ENCODE measurements around the gene IFRD2. TPM values are rescaled to one million over a fixed set of nuclear protein-coding genes. Genes with fewer than 3 reads are reported as not detected.

Gene IFRD2, protein sequence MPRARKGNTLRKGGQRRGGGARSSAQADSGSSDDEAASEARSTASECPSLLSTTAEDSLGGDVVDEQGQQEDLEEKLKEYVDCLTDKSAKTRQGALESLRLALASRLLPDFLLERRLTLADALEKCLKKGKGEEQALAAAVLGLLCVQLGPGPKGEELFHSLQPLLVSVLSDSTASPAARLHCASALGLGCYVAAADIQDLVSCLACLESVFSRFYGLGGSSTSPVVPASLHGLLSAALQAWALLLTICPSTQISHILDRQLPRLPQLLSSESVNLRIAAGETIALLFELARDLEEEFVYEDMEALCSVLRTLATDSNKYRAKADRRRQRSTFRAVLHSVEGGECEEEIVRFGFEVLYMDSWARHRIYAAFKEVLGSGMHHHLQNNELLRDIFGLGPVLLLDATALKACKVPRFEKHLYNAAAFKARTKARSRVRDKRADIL
- 35.7 and 62.5 TPM in 2 replicates for total RNA-seq

DNA sequence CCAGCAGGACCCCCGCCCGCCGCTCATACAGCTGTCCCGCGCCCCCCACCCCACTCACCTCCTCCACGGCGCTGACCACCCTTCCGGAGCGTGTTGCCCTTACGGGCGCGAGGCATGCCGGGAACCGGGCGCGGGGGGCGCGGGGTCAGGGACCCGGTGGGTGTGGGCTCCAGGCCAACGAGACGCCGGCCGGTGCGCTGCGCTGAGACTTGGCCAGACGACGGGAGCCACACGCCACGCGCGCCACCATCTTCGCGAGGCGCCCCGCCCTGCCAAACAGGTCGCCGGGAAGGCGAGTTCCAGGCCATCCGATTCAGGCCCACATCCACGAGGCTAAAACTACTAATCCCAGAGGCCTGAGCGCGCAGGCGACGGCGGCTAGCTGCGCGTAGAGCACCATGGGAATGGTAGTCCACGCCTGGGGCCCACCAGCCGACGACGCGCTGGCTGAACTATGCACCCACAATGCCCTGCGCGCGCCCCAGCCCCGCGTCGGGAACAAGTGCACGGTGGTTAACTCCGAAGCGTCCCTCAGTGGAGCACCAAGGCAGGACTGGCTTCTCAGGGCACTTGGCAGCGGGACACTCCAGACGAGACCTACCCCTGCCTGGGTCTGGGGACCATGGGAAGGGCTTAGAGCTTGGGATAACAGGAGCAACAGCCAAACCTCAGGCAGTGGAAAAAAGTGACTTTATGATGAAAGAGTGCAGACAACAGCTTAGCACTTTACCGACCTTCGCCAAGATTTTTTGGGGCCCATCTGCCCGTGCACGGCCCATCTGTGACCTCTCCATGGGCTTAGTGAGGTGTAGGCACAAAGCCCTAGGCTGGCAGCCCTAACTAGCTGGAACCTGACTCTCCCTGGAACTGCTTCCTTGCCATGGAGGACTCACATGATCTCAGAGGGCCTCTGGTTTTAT lies at the start of gene IFRD2:
IFRD2 (minus strand) TSS at position 271 of the 920 bp plus-strand sequence; CDS start at position 116, 155 bp downstream.

DNA sequence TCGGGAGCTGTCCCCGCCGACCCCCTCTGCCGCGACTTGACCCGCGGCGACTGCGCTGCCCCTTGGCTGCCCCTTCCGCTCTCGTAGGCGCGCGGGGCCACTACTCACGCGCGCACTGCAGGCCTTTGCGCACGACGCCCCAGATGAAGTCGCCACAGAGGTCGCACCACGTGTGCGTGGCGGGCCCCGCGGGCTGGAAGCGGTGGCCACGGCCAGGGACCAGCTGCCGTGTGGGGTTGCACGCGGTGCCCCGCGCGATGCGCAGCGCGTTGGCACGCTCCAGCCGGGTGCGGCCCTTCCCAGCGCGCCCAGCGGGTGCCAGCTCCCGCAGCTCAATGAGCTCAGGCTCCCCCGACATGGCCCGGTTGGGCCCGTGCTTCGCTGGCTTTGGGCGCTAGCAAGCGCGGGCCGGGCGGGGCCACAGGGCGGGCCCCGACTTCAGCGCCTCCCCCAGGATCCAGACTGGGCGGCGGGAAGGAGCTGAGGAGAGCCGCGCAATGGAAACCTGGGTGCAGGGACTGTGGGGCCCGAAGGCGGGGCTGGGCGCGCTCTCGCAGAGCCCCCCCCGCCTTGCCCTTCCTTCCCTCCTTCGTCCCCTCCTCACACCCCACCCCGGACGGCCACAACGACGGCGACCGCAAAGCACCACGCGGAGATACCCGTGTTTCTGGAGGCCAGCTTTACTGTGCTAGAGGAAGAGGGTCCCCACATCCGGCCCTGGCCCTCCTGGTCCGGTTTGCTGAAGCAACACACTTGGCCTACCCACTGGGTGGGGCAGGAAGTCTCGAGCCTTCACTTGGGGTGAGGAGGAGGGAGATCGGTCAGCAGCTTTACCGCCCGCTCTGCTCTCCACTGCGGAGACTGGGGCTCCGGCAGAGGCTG lies 48.5 kb upstream of the IFRD2 start, which contains the start of gene RASSF1:
RASSF1 (minus strand) TSS at position 389 of the 882 bp plus-strand sequence; CDS start at position 358, 31 bp downstream.

DNA sequence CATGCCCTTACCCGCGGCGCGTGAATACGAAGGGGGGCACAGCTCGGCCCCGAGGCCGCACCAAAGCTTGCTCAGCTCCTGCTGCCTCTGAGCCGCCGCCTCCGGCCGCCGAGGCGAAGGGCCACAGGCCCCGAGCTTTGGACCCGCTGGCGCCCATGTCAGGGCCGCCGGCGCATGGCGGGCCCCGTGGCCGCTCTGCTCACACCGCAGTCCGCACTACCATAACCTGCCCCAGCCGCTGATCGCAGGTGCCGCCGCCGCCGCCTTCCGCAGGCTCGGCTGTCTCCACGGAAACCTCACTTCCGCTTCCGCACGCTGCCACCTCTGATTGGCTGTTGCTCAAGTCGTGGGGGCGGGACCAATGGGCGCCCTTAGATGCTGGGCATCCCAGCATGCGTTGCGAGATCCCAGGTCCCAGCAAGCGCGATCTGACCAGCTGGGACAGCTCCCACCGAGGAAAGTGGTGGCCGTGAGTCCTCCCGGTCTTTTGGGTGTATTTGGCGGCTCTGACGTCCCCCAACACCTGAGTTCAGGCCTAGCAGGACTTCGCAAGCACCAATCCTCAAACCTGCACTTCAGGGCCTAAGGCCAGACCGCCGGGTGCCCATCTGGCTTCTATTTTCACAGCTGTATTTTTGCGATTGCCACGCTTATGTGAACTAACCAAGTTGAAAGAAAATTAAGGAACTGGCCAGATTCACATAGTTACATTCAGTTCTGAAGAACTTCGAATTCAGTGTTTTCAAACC lies 35.9 kb upstream of the IFRD2 start, which contains the start of gene TUSC2:
TUSC2 (minus strand) TSS at position 281 of the 749 bp plus-strand sequence; CDS start at position 157, 124 bp downstream.

DNA sequence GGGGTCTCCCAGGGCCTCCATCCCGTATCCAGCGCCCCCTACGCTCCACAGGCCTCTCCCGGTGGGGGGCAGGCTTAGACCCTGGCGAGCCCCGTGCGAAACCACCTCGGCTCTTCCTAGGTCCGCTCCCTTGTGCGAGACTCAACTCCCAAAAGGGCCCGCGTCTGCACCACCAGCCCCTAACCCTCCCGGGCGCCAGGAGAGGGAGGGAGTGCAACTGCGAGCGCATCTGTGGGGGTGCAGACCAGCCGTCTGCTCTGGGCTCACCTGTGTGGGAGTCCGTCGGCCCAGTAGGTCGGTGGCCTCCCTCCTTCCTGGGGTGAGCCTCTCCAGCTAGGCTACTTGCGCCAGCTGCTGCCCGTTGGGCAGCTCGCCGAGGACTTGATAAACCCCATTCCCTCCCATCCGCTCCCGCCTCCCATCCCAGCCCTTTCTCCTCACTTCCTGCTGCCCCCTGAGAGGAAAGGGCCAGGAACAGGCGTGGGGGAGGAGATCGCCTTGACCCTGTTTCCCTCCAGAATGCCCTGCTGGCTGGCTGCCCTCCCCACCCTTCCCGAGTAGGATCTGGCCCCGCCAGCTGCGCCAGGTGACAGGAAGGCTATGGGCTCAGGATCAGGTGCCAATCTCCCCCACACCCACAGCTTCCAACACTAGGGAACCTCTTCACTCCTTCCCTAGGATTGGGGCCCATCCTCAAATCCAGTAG lies 30.3 kb upstream of the IFRD2 start, which contains the start of gene HYAL2:
HYAL2 (minus strand) TSS at position 360 of the 706 bp plus-strand sequence. CDS start 2,256 bp downstream, outside the sequence.

DNA sequence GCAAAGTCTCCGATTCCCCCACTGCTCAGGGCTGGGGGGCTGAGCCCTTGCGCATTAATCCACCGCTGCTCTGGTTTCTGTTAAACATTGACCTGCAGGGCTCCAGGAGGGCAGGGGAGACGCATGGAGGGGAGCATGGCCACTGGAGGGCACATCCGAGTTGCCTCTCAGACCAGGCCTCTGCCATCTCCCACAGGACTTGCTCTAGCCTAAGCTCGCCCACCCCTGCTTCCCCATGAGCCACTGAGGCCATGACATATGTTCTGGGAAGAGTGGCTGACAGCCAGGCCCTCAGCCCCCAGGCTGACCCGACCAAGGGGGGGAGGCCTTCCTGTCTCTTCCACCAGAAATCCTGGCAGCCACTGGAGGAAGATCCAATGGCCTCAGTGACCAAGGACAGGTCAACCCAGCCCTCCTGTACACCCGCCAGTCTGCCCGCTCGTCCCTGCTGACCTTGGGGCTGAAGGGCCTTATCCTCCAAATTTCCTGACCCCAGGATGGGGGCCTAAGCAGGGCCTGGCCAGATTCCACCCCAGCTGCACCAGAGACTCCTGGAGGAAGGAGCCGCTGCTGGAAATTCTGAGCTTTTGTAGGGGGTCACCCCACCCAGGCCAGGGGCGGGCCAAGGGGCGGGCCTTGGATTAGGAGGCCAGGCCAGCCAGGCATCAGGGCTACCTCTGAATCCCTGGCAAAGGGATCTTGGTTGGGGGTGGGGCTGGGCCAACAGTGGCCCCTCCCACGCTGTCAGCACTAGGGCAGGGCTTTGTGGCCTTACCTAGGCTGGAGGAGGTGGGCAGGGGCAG lies 11.0 kb upstream of the IFRD2 start, which contains the start of gene HYAL1:
HYAL1 (minus strand) TSS at position 562 of the 803 bp plus-strand sequence. CDS start 618 bp downstream, outside the sequence.

DNA sequence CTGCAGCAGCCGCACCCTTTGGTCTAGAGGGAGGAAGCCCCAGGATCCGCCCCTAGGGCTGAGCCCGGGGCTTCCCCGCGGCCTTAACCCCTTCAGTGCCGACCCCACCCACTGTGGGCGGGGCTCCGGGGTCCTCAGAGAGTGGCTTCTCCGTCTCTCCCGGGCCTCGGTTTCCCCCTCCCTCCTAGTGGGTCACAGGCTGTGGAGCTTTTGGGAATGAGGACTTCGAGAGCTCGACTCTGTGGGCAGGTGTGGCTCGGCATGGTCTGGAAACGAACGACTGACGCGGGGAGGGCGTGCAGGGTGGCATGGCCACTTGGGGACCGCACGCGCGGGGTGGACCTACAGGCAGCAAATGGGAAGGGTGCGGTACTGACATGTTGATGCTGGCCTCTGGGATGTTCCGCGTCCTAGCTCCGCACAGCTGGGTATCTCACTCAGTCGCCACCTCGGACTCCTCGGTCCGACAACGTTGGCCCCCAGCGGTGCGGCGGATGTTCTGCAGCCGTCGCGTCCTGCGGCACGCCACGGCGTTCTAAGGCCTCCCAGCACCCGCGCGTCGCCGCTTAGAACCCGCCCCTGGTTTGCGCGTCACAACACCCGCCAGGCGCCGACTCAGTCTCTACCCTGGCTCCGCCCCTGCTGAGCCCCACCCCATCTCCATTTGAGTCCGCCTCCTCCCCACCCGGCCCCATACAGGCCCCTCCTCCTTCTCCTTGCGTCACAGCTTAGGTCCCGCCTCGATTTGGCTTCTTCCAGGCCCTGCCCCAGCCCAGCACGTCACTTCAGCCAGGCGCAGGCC lies 6.8 kb upstream of the IFRD2 start, which contains the start of the genes HYAL3 and NAA80:
HYAL3 (minus strand) TSS at position 570 of the 802 bp plus-strand sequence. CDS start 3,803 bp downstream, outside the sequence.
NAA80 (minus strand) TSS at position 570 of the 802 bp plus-strand sequence. CDS start 1,942 bp downstream, outside the sequence.

DNA sequence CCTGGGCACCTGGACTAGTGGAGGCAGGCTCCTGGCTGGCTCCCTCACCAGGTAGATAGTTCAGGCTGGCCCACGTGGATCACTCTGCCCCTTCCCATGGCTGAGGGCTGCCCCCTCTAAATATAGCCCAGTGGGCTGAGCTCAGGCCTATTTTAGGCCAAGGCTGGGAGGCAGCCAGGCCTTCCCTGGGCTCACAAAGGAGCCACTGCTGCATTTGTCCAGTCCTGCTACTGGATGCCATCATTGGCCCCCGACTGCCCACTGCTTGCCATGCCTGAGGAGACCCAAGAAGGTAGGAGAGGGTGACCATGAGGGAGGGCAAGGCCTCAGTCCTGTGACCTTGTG lies 13.4 kb downstream of the IFRD2 start, which contains the start of gene LSMEM2:
LSMEM2 (plus strand) TSS at position 208 of the 345 bp plus-strand sequence; CDS start at position 235, 27 bp downstream.

DNA sequence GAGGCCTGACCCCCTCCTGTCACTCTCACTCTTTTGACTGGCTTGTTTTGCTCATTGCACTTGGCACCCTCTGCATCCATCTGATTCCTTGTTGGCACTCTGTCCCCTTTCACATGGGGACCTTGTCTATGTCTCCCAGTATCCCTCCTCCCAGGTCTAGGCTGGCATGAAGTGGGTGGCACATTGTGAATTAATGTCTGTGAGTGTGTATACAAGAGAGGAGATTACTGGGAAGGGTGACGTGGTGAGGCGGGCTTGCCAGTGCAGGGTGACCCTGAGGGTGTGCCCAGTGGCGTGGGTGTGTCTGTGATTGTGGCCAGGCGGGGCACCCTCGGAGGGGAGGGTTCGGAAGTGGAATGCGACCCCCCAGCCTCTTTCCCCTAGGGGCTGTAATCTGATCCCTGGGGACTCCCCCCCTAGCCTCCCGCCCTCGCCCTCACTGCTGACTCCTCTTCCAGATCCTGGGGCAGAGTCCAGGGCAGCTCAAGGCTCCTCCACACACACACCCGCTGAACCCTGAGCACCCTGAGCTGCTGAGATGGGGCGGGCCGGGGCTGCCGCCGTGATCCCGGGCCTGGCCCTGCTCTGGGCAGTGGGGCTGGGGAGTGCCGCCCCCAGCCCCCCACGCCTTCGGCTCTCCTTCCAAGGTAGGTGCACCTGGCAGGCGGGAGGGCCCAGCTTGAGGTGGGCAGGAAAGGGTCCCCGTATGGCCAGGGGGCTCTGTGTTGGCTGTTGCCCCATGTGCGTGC lies 23.4 kb downstream of the IFRD2 start, which contains the start of gene SEMA3B:
SEMA3B (plus strand) TSS at position 445 of the 749 bp plus-strand sequence; CDS start at position 539, 94 bp downstream.

Other genes with a start within 250 kb of the IFRD2 start
- 194 and 241 TPM in 2 replicates for gene RBM5, start 203.5 kb downstream of the IFRD2 start, total RNA-seq
- gene SEMA3F, start 137.1 kb downstream of the IFRD2 start, total RNA-seq, result 8.7 and 19.8 TPM in 2 replicates
- gene GNAT1, start 100.8 kb downstream of the IFRD2 start, total RNA-seq, result not detected in 2 replicates
- not detected in 2 replicates for gene SLC38A3, start 87.2 kb downstream of the IFRD2 start, total RNA-seq
- gene GNAI2, start 56.2 kb downstream of the IFRD2 start, total RNA-seq, result 385 and 428 TPM in 2 replicates
- gene SEMA3B, start 23.3 kb downstream of the IFRD2 start, total RNA-seq, result 11.1 and 12.4 TPM in 2 replicates
- 0.06 TPM in 1 of 2 replicates, not detected in the other for gene LSMEM2, start 13.3 kb downstream of the IFRD2 start, total RNA-seq
- gene HYAL3, start 7.0 kb upstream of the IFRD2 start, total RNA-seq, result 3.3 and 3.7 TPM in 2 replicates
- gene NAA80, start 7.0 kb upstream of the IFRD2 start, total RNA-seq, result 2.7 and 2.8 TPM in 2 replicates
- gene HYAL1, start 11.1 kb upstream of the IFRD2 start, total RNA-seq, result 1.2 and 2.6 TPM in 2 replicates
- 64.2 and 104 TPM in 2 replicates for gene HYAL2, start 30.3 kb upstream of the IFRD2 start, total RNA-seq
- gene TUSC2, start 35.8 kb upstream of the IFRD2 start, total RNA-seq, result 14.7 and 17.4 TPM in 2 replicates
- 30.3 and 41.4 TPM in 2 replicates for gene RASSF1, start 48.4 kb upstream of the IFRD2 start, total RNA-seq
- 1.9 and 2.8 TPM in 2 replicates for gene ZMYND10, start 53.3 kb upstream of the IFRD2 start, total RNA-seq
- 22.1 and 22.2 TPM in 2 replicates for gene NPRL2, start 58.3 kb upstream of the IFRD2 start, total RNA-seq
- 24.7 and 33.8 TPM in 2 replicates for gene CYB561D2, start 58.4 kb upstream of the IFRD2 start, total RNA-seq
- 30.1 and 32.0 TPM in 2 replicates for gene TMEM115, start 67.1 kb upstream of the IFRD2 start, total RNA-seq
- under 0.01 TPM in 1 of 2 replicates, not detected in the other for gene CACNA2D2, start 211.2 kb upstream of the IFRD2 start, total RNA-seq